MM.1S (cell line): Measurements from ENCODE around the gene MKNK2.

ENCODE experiments used
- DNase-seq: peaks from one replicate; pipeline ENCODE4 v3.0.0-alpha.2; 2015
- H2AFZ ChIP-seq: fragments of 300-600 bp; sonication (generic); 2 replicates; pipeline ENCODE4 v1.6.0; 2016; ENCODE audit warnings: antibody characterized with exemption, low read length
- H3F3A ChIP-seq: fragments of 300-600 bp; sonication (generic); 2 replicates; pipeline ENCODE4 v1.6.1; 2016; ENCODE audit warnings: mild to moderate bottlenecking, antibody characterized with exemption, low read length, moderate library complexity, mixed read lengths; ENCODE audit not compliant: insufficient read depth
- H3K27ac ChIP-seq: fragments of 300-600 bp; sonication (generic); 2 replicates; pipeline ENCODE4 v1.5.1; 2016; ENCODE audit warnings: mild to moderate bottlenecking, low read length
- H3K27me3 ChIP-seq: fragments of 300-600 bp; sonication (generic); replicated peaks from 2 replicates; pipeline ENCODE4 v1.6.0; 2016; ENCODE audit warnings: low read length; ENCODE audit not compliant: insufficient read depth
- H3K36me3 ChIP-seq: fragments of 300-600 bp; sonication (generic); replicated peaks from 2 replicates; pipeline ENCODE4 v1.6.1; 2016; ENCODE audit warnings: mild to moderate bottlenecking, low read length, mixed read lengths; ENCODE audit not compliant: insufficient read depth
- H3K4me1 ChIP-seq: fragments of 300-600 bp; sonication (generic); 2 replicates; pipeline ENCODE4 v1.6.1; 2016; ENCODE audit warnings: low read length, mixed read lengths
- H3K4me2 ChIP-seq: fragments of 300-600 bp; sonication (generic); 2 replicates; pipeline ENCODE4 v1.6.0; 2016; ENCODE audit warnings: low read depth, low read length
- H3K4me3 ChIP-seq: fragments of 300-600 bp; sonication (generic); 2 replicates; pipeline ENCODE4 v1.5.1; 2016; ENCODE audit warnings: low read length, mixed read lengths
- H3K79me2 ChIP-seq: fragments of 300-600 bp; sonication (generic); 2 replicates; pipeline ENCODE4 v1.6.1; 2016; ENCODE audit warnings: mixed run types, low read length, mixed read lengths
- H3K9ac ChIP-seq: fragments of 300-600 bp; sonication (generic); 2 replicates; pipeline ENCODE4 v1.6.1; 2016; ENCODE audit warnings: low read length, mixed read lengths
- H3K9me2 ChIP-seq: fragments of 300-600 bp; sonication (generic); replicated peaks from 2 replicates; pipeline ENCODE4 v1.6.1; 2016; ENCODE audit warnings: mild to moderate bottlenecking, low read length, mixed read lengths; ENCODE audit not compliant: insufficient read depth
- H3K9me3 ChIP-seq: fragments of 300-600 bp; sonication (generic); replicated peaks from 2 replicates; pipeline ENCODE4 v1.6.1; 2016; ENCODE audit warnings: mild to moderate bottlenecking, low read length, mixed read lengths; ENCODE audit not compliant: insufficient read depth
- H4K20me1 ChIP-seq: fragments of 300-600 bp; sonication (generic); 2 replicates; pipeline ENCODE4 v1.6.1; 2016; ENCODE audit warnings: mild to moderate bottlenecking, low read length, moderate library complexity, mixed read lengths; ENCODE audit not compliant: insufficient read depth
- EZH2 ChIP-seq: fragments of 300-600 bp; sonication (generic); optimal IDR thresholded peaks from 2 replicates; pipeline ENCODE3; 2017; ENCODE audit warnings: low read depth, mild to moderate bottlenecking, antibody characterized with exemption, low read length, mixed read lengths
- EZH2phosphoT487 ChIP-seq: fragments of 300-600 bp; sonication (generic); IDR thresholded peaks from 2 replicates; pipeline ENCODE4 v1.6.1; 2018; ENCODE audit warnings: antibody characterized with exemption, low read length
- TF ChIP-seq, protein P1 (sequence below): fragments of 300-600 bp; sonication (generic); IDR thresholded peaks from 2 replicates; pipeline ENCODE4 v1.5.1; 2016; ENCODE audit warnings: antibody characterized with exemption, low read length, mixed read lengths

MKNK2 gene

GRCh38 chr19:2037651-2038255, 13.3 kb downstream of the MKNK2 start:
- Histone ChIP-seq H4K20me1 (no peaks in the 10 kb centered on the region), H3K4me1 (peaks cover 36% of the 10 kb centered on the region), H3K9me3 (no peaks in the 10 kb centered on the region), H3K27me3 (no peaks in the 10 kb centered on the region), H3K9ac (no peak overlapping the region), H3K27ac (no peak overlapping the region), H2AFZ (no peak overlapping the region), H3K9me2 (no peaks in the 10 kb centered on the region), H3F3A (peaks cover 27% of the 10 kb centered on the region), H3K4me2 (no peak overlapping the region), H3K36me3 (0 out of 2 replicates have a peak, but pooled peaks cover 3% of the 10 kb centered on the region), H3K4me3 (no peak overlapping the region), H3K79me2 (peaks cover 38% of the 10 kb centered on the region)
- TF ChIP-seq, protein P1, sequence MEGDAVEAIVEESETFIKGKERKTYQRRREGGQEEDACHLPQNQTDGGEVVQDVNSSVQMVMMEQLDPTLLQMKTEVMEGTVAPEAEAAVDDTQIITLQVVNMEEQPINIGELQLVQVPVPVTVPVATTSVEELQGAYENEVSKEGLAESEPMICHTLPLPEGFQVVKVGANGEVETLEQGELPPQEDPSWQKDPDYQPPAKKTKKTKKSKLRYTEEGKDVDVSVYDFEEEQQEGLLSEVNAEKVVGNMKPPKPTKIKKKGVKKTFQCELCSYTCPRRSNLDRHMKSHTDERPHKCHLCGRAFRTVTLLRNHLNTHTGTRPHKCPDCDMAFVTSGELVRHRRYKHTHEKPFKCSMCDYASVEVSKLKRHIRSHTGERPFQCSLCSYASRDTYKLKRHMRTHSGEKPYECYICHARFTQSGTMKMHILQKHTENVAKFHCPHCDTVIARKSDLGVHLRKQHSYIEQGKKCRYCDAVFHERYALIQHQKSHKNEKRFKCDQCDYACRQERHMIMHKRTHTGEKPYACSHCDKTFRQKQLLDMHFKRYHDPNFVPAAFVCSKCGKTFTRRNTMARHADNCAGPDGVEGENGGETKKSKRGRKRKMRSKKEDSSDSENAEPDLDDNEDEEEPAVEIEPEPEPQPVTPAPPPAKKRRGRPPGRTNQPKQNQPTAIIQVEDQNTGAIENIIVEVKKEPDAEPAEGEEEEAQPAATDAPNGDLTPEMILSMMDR: no peak
- TF ChIP-seq EZH2phosphoT487: no peak
- no peak for TF ChIP-seq EZH2
- peak; percentile 5 for DNase-seq

DNA sequence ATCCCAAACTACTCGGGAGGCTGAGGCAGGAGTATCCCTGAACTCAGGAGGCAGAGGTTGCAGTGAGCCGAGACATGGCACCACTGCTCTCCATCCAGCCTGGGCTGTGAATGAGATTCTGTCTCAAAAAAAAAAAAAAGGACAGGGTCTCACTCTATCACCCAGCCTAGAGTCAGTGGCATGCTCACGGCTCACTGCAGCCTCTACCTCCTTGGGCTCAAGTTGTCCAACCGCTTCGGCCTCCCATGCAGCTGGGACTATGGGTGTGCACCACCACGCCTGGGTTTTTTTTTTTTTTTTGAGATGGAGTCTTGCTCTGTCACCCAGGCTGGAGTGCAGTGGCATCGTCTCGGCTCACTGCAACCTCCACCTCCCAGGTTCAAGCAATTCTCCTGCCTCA, 14.6 kb downstream of the MKNK2 start:
- H3F3A ChIP-seq: peaks cover 36% of the 10 kb centered on the region
- no peak overlapping the region for H3K9ac ChIP-seq
- H3K27ac ChIP-seq: no peak overlapping the region
- no peak overlapping the region for H3K4me2 ChIP-seq
- no peaks in the 10 kb centered on the region for H3K27me3 ChIP-seq
- H2AFZ ChIP-seq: no peak overlapping the region
- H3K36me3 ChIP-seq: 0 out of 2 replicates have a peak, but pooled peaks cover 3% of the 10 kb centered on the region
- peaks cover 28% of the 10 kb centered on the region for H3K79me2 ChIP-seq
- no peak for DNase-seq
- H3K9me2 ChIP-seq: no peaks in the 10 kb centered on the region
- no peaks in the 10 kb centered on the region for H4K20me1 ChIP-seq
- no peak overlapping the region for H3K4me3 ChIP-seq
- no peak for TF ChIP-seq EZH2phosphoT487
- TF ChIP-seq EZH2: no peak
- TF ChIP-seq, protein P1: no peak
- no peaks in the 10 kb centered on the region for H3K9me3 ChIP-seq
- peaks cover 39% of the 10 kb centered on the region for H3K4me1 ChIP-seq

DNA sequence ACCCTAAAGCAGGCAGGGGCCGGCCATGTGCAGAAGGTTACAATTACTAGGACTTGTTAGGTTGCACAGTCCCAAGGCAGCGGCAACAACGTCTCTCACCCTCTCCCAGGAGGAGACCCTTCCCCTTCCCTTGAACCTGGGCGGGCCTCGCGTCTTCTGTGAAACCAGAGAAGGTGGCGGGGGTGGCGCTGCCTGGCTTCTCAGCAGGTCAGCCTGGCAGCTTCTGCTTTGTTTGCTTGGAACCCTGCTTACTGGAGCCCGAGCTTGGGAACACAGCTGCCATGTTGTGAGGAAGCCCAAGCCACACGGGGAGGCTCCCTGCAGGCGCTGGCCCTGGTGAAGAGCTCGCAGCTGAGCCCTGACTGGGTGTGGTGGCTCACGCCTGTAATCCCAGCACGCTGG, 15.5 kb downstream of the MKNK2 start:
- H3K27ac ChIP-seq: no peak overlapping the region
- no peak overlapping the region for H3K4me2 ChIP-seq
- H3K79me2 ChIP-seq: peaks cover 20% of the 10 kb centered on the region
- no peaks in the 10 kb centered on the region for H4K20me1 ChIP-seq
- peaks cover 35% of the 10 kb centered on the region for H3F3A ChIP-seq
- TF ChIP-seq, protein P1: no peak
- TF ChIP-seq EZH2 (no peak), EZH2phosphoT487 (no peak)
- no peak overlapping the region for H3K9ac ChIP-seq
- H3K9me2 ChIP-seq: no peaks in the 10 kb centered on the region
- no peak overlapping the region for H3K4me3 ChIP-seq
- H3K4me1 ChIP-seq: peaks cover 32% of the 10 kb centered on the region
- H2AFZ ChIP-seq: no peak overlapping the region
- 0 out of 2 replicates have a peak, but pooled peaks cover 3% of the 10 kb centered on the region for H3K36me3 ChIP-seq
- H3K27me3 ChIP-seq: no peaks in the 10 kb centered on the region
- DNase-seq: no peak
- H3K9me3 ChIP-seq: no peaks in the 10 kb centered on the region
